HG03097 (cell line): ENCODE measurements around the gene EARS2.

ENCODE experiments used
- ATAC-seq: cut with Tn5 transposase; IDR thresholded peaks from one replicate; pipeline ENCODE4 v1.9.1; 2021; ENCODE audit not compliant: unreplicated experiment, low FRiP score

EARS2 gene

GRCh38 chr16:23509441-23509754 is 47.8 kb downstream of the EARS2 start:
- no peak for ATAC-seq

GRCh38 chr16:23508589-23509440 is 48.3 kb downstream of the EARS2 start:
- ATAC-seq, result no peak

- no peak for ATAC-seq
These were observed 50.5 kb downstream of the EARS2 start for GRCh38 chr16:23506606-23506994.

GRCh38 chr16:23505671-23506605 is 51.2 kb downstream of the EARS2 start:
- no peak for ATAC-seq

GRCh38 chr16:23505180-23505665 is 51.9 kb downstream of the EARS2 start:
- no peak for ATAC-seq

- ATAC-seq, result no peak
These were observed 52.5 kb downstream of the EARS2 start for GRCh38 chr16:23504453-23505179.

- ATAC-seq, result no peak
These were observed 53.1 kb downstream of the EARS2 start for GRCh38 chr16:23504076-23504452.

GRCh38 chr16:23502466-23502865 is 54.7 kb downstream of the EARS2 start:
- no peak for ATAC-seq

- ATAC-seq, result no peak
These were observed 55.9 kb downstream of the EARS2 start for GRCh38 chr16:23501291-23501690.

GRCh38 chr16:23500862-23501225 is 56.3 kb downstream of the EARS2 start:
- no peak for ATAC-seq

- ATAC-seq, result no peak
These were observed 56.8 kb downstream of the EARS2 start for GRCh38 chr16:23500212-23500861.

- no peak for ATAC-seq
These were observed 57.3 kb downstream of the EARS2 start for GRCh38 chr16:23499801-23500200.

GRCh38 chr16:23498863-23499262 is 58.3 kb downstream of the EARS2 start:
- no peak for ATAC-seq

- ATAC-seq, result no peak
These were observed 59.6 kb downstream of the EARS2 start for GRCh38 chr16:23497543-23497868.

- no peak for ATAC-seq
These were observed 60.2 kb downstream of the EARS2 start for GRCh38 chr16:23496821-23497542.

GRCh38 chr16:23495671-23496070 is 61.5 kb downstream of the EARS2 start:
- ATAC-seq, result no peak

GRCh38 chr16:23494188-23494587 is 63.0 kb downstream of the EARS2 start:
- ATAC-seq, result no peak

GRCh38 chr16:23491490-23492391 is 65.4 kb downstream of the EARS2 start:
- ATAC-seq, result no peak

GRCh38 chr16:23486480-23486879 is 70.7 kb downstream of the EARS2 start:
- no peak for ATAC-seq
